SK-N-SH (cell line): ENCODE measurements around the gene MADCAM1. TPM values are rescaled to one million over a fixed set of nuclear protein-coding genes. Genes with fewer than 3 reads are reported as not detected.

Experiments used
- CTCF ChIA-PET: fragments of 300-600, 350-600 bp; formaldehyde crosslinking; extraction: SDS; loops from one replicate; lab custom pipeline; 2021; lab: Yijun Ruan, JAX
- POLR2A ChIA-PET: fragments of 350-600 bp; sonication (Branson Sonifier 250); formaldehyde crosslinking; extraction: SDS; loops from one replicate; lab custom pipeline; 2020; ENCODE audit warnings: antibody characterized with exemption, inconsistent platforms; lab: Yijun Ruan, JAX
- DNase-seq: peaks from one replicate; pipeline ENCODE4 v3.0.0; 2012
- H2AFZ ChIP-seq: fragments of 200-600 bp; sonication (generic); 2 replicates; pipeline ENCODE4 v1.8.1; 2016; ENCODE audit warnings: antibody characterized with exemption, mild to moderate bottlenecking, low read depth
- H3F3A ChIP-seq: fragments of 200-600 bp; sonication (generic); replicated peaks from 2 replicates; pipeline ENCODE3; 2016; ENCODE audit warnings: antibody characterized with exemption, mild to moderate bottlenecking; ENCODE audit not compliant: insufficient read depth
- H3K27ac ChIP-seq, 2 experiments: fragments of 200-500 bp in 1 of 2; fragments of 200-600 bp in 1 of 2; sonication (Bioruptor generic) in 1 of 2; sonication (generic), shearing (Covaris generic) in 1 of 2; 2 replicates each; pipeline versions ENCODE4 v1.5.1 to v1.6.1; 2014 to 2016; ENCODE audit warnings: low read depth in 2 of 2, inconsistent platforms in 1 of 2, low read length in 1 of 2, mild to moderate bottlenecking in 1 of 2, mixed read lengths in 1 of 2
- H3K27me3 ChIP-seq: fragments of 200-600 bp; sonication (generic), shearing (Covaris generic); 2 replicates; pipeline ENCODE4 v1.6.1; 2016; ENCODE audit warnings: mixed run types; ENCODE audit not compliant: insufficient read depth
- H3K36me3 ChIP-seq, 2 experiments: fragments of 200-500 bp in 1 of 2; fragments of 200-600 bp in 1 of 2; sonication (Bioruptor generic) in 1 of 2; sonication (generic) in 1 of 2; replicated peaks in 1 of 2; 2 replicates each; pipeline versions ENCODE3 to v1.5.1; 2014 to 2016; ENCODE audit warnings: low read length in 1 of 2, mild to moderate bottlenecking in 1 of 2; ENCODE audit not compliant: insufficient read depth in 2 of 2, control insufficient read depth in 1 of 2
- H3K4me1 ChIP-seq, 2 experiments: fragments of 200-500 bp in 1 of 2; fragments of 200-600 bp in 1 of 2; sonication (Bioruptor generic) in 1 of 2; sonication (generic), shearing (Covaris generic) in 1 of 2; 2 replicates each; pipeline versions ENCODE4 v1.5.1 to v1.6.1; 2014 to 2016; ENCODE audit warnings: low read depth in 1 of 2, low read length in 1 of 2, mixed run types in 1 of 2; ENCODE audit not compliant: insufficient read depth in 2 of 2, control insufficient read depth in 1 of 2
- H3K4me2 ChIP-seq: fragments of 200-600 bp; sonication (generic), shearing (Covaris generic); 2 replicates; pipeline ENCODE4 v1.6.1; 2017; ENCODE audit warnings: mixed run types
- H3K4me3 ChIP-seq, 2 experiments: fragments of 200-500 bp in 1 of 2; fragments of 200-600 bp in 1 of 2; sonication (Bioruptor generic) in 1 of 2; sonication (generic), shearing (Covaris generic) in 1 of 2; 2 replicates each; pipeline versions ENCODE4 v1.5.1 to v1.8.1; 2014 to 2016; ENCODE audit warnings: low read depth in 2 of 2, inconsistent platforms in 1 of 2, low read length in 1 of 2, mild to moderate bottlenecking in 1 of 2, mixed read lengths in 1 of 2, moderate library complexity in 1 of 2
- H3K79me2 ChIP-seq: fragments of 200-600 bp; sonication (generic); 2 replicates; pipeline ENCODE4 v1.8.1; 2017; ENCODE audit warnings: mild to moderate bottlenecking; ENCODE audit not compliant: insufficient read depth
- H3K9ac ChIP-seq: fragments of 200-600 bp; sonication (generic); 2 replicates; pipeline ENCODE4 v1.6.1; 2017; ENCODE audit warnings: mixed run types
- H3K9me2 ChIP-seq: fragments of 200-600 bp; sonication (generic); 2 replicates; pipeline ENCODE4 v1.6.1; 2017; ENCODE audit warnings: mixed run types
- H3K9me3 ChIP-seq: fragments of 200-600 bp; sonication (generic); 2 replicates; pipeline ENCODE4 v1.6.1; 2017; ENCODE audit warnings: mixed run types, mild to moderate bottlenecking, moderate library complexity
- H4K20me1 ChIP-seq: fragments of 200-600 bp; sonication (generic); 2 replicates; pipeline ENCODE4 v1.6.1; 2017; ENCODE audit warnings: mild to moderate bottlenecking, mixed run types; ENCODE audit not compliant: insufficient read depth
- EP300 ChIP-seq, 2 experiments: IDR thresholded peaks; 2 replicates each; pipeline versions ENCODE4 v1.4.0 to v1.6.1; 2012; ENCODE audit warnings: borderline replicate concordance in 1 of 2, low read depth in 1 of 2, low read length in 1 of 2
- FOSL2 ChIP-seq: IDR thresholded peaks from 2 replicates; pipeline ENCODE4 v1.4.0; 2012; ENCODE audit warnings: low read depth, mild to moderate bottlenecking, moderate library complexity, borderline replicate concordance
- FOXM1 ChIP-seq: IDR thresholded peaks from 2 replicates; pipeline ENCODE4 v1.4.0; 2012; ENCODE audit warnings: low read depth, mild to moderate bottlenecking
- GATA2 ChIP-seq: sonication (generic); formaldehyde crosslinking; IDR thresholded peaks from 2 replicates; pipeline ENCODE4 v1.5.0; 2020; ENCODE audit warnings: mild to moderate bottlenecking, missing genetic modification reagents
- IRF3 ChIP-seq: fragments of 150-350 bp; IDR thresholded peaks from 2 replicates; pipeline ENCODE4 v1.6.1; 2016; ENCODE audit warnings: mild to moderate bottlenecking, low read depth, low read length
- MEF2A ChIP-seq: IDR thresholded peaks from 2 replicates; pipeline ENCODE4 v1.4.0; 2012; ENCODE audit warnings: low read depth, borderline replicate concordance
- MXI1 ChIP-seq: IDR thresholded peaks from 2 replicates; pipeline ENCODE4 v1.6.1; 2012; ENCODE audit warnings: mild to moderate bottlenecking, low read depth, low read length, improper control_type of control experiment
- NFIC ChIP-seq: IDR thresholded peaks from 2 replicates; pipeline ENCODE4 v1.4.0; 2012; ENCODE audit warnings: borderline replicate concordance
- PBX3 ChIP-seq: IDR thresholded peaks from 2 replicates; pipeline ENCODE4; 2012
- REST ChIP-seq: IDR thresholded peaks from 2 replicates; pipeline ENCODE4 v1.6.1; 2012; ENCODE audit warnings: mild to moderate bottlenecking, low read depth, low read length, moderate library complexity
- SMC3 ChIP-seq: IDR thresholded peaks from 2 replicates; pipeline ENCODE4 v1.6.1; 2012; ENCODE audit warnings: low read depth, low read length, improper control_type of control experiment
- TAF1 ChIP-seq: IDR thresholded peaks from 2 replicates; pipeline ENCODE4 v1.6.1; 2012; ENCODE audit warnings: low read depth, mild to moderate bottlenecking, low read length, moderate library complexity, borderline replicate concordance
- TCF12 ChIP-seq: IDR thresholded peaks from 2 replicates; pipeline ENCODE4 v1.4.0; 2012
- TEAD4 ChIP-seq: IDR thresholded peaks from 2 replicates; pipeline ENCODE4 v1.4.0; 2012; ENCODE audit warnings: mild to moderate bottlenecking, borderline replicate concordance; ENCODE audit not compliant: insufficient read depth
- USF1 ChIP-seq: IDR thresholded peaks from 2 replicates; pipeline ENCODE4 v1.4.0; 2012; ENCODE audit warnings: low read depth, borderline replicate concordance
- YY1 ChIP-seq: IDR thresholded peaks from 2 replicates; pipeline ENCODE4 v1.4.0; 2012; ENCODE audit warnings: low read depth, mild to moderate bottlenecking
- ZBTB33 ChIP-seq: IDR thresholded peaks from 2 replicates; pipeline ENCODE4 v1.4.0; 2012; ENCODE audit warnings: low read depth, borderline replicate concordance
- WGBS: methylation state at CpG from one replicate; pipeline ENCODE4 v1.1.6; 2017; ENCODE audit warnings: low lambda C conversion rate; 5-methylcytosine and 5-hydroxymethylcytosine counted together
- polyA plus RNA-seq, 3 experiments: library from polyadenylated mRNA; depleted of rRNA; stranded (reverse); fragments of >200 nt; gene quantifications; 2 replicates each; pipeline ENCODE4 v1.2.3, GENCODE V29; 2012
- TF ChIP-seq, protein P1 (sequence below): fragments of 150-350 bp; IDR thresholded peaks from 2 replicates; pipeline ENCODE4 v1.6.1; 2017; ENCODE audit warnings: antibody characterized with exemption, low read length, low read depth, borderline replicate concordance
- TF ChIP-seq, protein P2 (sequence below): IDR thresholded peaks from 2 replicates; pipeline ENCODE4 v1.4.0; 2012; ENCODE audit warnings: low read depth

Gene MADCAM1
- polyA plus RNA-seq, 1 of the 3 experiments (the other 2 are of a cell fraction) = 0.81 TPM

GRCh38 chr19:493391-494170 is 2.7 kb upstream of the MADCAM1 start:
- no peaks in the 10 kb centered on the region for H3K79me2 ChIP-seq
- H3K4me2 ChIP-seq = no peak overlapping the region
- CTCF ChIA-PET = interaction anchor here (0.8 to 4.0 kb wide), 3 partner anchors 11 to 14 kb away, joined by 3 to 31 read pairs (median 4); partner anchors contain the start of gene TPGS1
- H3K9me3 ChIP-seq = no peaks in the 10 kb centered on the region
- H4K20me1 ChIP-seq = no peaks in the 10 kb centered on the region
- peaks cover 9% of the 10 kb centered on the region for H3F3A ChIP-seq
- peaks cover 6% of the 10 kb centered on the region; the same call in 1 of the 2 replicates for H3K27me3 ChIP-seq
- H3K36me3 ChIP-seq = no peaks in the 10 kb centered on the region
- no peak overlapping the region for H3K9ac ChIP-seq
- DNase-seq = no peak
- no peak overlapping the region for H3K27ac ChIP-seq
- 79% methylated on average over 16 of the region's 23 CpGs for WGBS
- POLR2A ChIA-PET = no interaction called here
- TF ChIP-seq USF1 (no peak), IRF3 (no peak), ZBTB33 (no peak), EP300 (IDR thresholded peaks at IDR 0.05; ENCODE audit: borderline replicate concordance in 1 of 2, low read depth in 1 of 2, low read length in 1 of 2) (no peak), FOSL2 (no peak), MEF2A (no peak), SMC3 (no peak), TEAD4 (no peak), TAF1 (no peak), PBX3 (no peak), REST (no peak), FOXM1 (no peak), GATA2 (no peak), YY1 (no peak), TCF12 (no peak), MXI1 (no peak), NFIC (no peak)
- TF ChIP-seq, protein P1, sequence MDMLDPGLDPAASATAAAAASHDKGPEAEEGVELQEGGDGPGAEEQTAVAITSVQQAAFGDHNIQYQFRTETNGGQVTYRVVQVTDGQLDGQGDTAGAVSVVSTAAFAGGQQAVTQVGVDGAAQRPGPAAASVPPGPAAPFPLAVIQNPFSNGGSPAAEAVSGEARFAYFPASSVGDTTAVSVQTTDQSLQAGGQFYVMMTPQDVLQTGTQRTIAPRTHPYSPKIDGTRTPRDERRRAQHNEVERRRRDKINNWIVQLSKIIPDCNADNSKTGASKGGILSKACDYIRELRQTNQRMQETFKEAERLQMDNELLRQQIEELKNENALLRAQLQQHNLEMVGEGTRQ = no peak
- TF ChIP-seq, protein P2, sequence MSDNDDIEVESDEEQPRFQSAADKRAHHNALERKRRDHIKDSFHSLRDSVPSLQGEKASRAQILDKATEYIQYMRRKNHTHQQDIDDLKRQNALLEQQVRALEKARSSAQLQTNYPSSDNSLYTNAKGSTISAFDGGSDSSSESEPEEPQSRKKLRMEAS = no peak
- no peaks in the 10 kb centered on the region for H3K9me2 ChIP-seq
- no peak overlapping the region for H3K4me3 ChIP-seq
- H2AFZ ChIP-seq = no peak overlapping the region
- H3K4me1 ChIP-seq = peaks cover 0 to 4% of the 10 kb centered on the region in 2 experiments; a peak in 1 of 4 replicates
